Neural crest cell (in vitro differentiated cells): ENCODE data around the gene TBC1D19. TPM values are rescaled to one million over a fixed set of nuclear protein-coding genes. Genes with fewer than 3 reads are reported as not detected.

Source experiments
- DNase-seq: peaks from one replicate; pipeline ENCODE4 v3.0.0; 2021; ENCODE audit warnings: low read depth, mixed read lengths, low spot score
- H3K27ac Mint-ChIP-seq: one replicate; pipeline ENCODE4 v1.8.0; 2021; ENCODE audit warnings: mild to moderate bottlenecking, mixed read lengths; ENCODE audit not compliant: unreplicated experiment
- H3K27me3 Mint-ChIP-seq: 2 replicates; pipeline ENCODE4 v1.8.0; 2021; ENCODE audit warnings: low read depth, mild to moderate bottlenecking, mixed read lengths
- H3K36me3 Mint-ChIP-seq: 2 replicates; pipeline ENCODE4 v1.8.0; 2021; ENCODE audit warnings: low read depth, mild to moderate bottlenecking, mixed read lengths
- H3K4me1 Mint-ChIP-seq: 2 replicates; pipeline ENCODE4 v1.8.0; 2021; ENCODE audit warnings: mixed read lengths
- H3K4me3 Mint-ChIP-seq: one replicate; pipeline ENCODE4 v1.8.0; 2021; ENCODE audit warnings: mild to moderate bottlenecking, mixed read lengths
- H3K9me3 Mint-ChIP-seq: 2 replicates; pipeline ENCODE4 v1.8.0; 2021; ENCODE audit warnings: mixed read lengths
- CTCF ChIP-seq: fragments of 200-600 bp; sonication (generic); conservative IDR thresholded peaks from 2 replicates; pipeline ENCODE4 v1.5.0; 2021; ENCODE audit warnings: antibody characterized with exemption, mild to moderate bottlenecking
- total RNA-seq: library from RNA; stranded (reverse); gene quantifications from 2 replicates; pipeline ENCODE4 v1.2.1, GENCODE V29; 2021

TBC1D19 gene
- total RNA-seq, 1 donor from 2014 or later = 9.2 TPM

DNA sequence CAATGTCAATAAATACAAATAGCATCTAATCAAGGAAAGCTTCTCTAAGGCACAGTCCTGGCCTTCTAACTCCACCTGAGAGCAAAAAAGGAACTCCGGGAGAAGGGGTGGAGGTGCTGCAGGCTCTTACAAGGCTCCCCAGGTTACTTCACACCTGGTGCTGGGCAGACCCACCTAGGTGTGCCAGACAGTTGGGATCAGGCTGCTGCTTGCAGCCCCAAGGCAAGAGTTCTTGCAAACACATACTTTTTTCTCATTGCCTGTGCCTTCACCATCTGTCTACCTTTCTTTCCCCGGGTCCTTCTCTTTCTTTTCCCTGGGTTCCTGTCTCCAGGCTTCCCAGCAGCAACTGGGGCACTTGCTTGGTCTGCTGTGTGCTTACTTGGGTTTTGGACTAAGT, 195.3 kb downstream of the TBC1D19 start:
- H3K4me3 Mint-ChIP-seq = no peak overlapping the region

DNA sequence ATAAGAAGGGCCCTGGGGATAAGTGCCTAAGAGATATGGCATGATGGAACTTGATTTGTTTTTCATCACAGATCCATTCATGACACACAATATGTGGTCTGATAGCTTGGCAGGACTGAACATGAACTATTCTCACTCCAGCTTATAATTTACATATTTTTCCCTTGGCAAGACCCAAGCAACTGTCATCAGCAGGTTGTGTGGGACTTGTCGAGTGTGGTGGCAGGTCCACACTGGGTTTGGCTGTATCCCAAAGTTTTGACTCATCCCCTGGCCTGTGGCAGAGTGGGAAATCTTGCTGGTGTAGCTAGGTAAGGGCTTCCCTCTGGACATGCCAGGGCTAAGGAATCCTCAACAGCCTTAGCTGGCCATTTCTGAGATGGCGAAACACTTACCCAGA, 195.8 kb downstream of the TBC1D19 start:
- H3K27ac Mint-ChIP-seq = no peak overlapping the region
- no peaks in the 10 kb centered on the region for H3K4me1 Mint-ChIP-seq
- no peaks in the 10 kb centered on the region for H3K9me3 Mint-ChIP-seq
- H3K36me3 Mint-ChIP-seq = peaks cover 9% of the 10 kb centered on the region
- no peak overlapping the region for H3K4me3 Mint-ChIP-seq
- H3K27me3 Mint-ChIP-seq = no peaks in the 10 kb centered on the region
- TF ChIP-seq CTCF = no peak
- DNase-seq = no peak

More for the DNA sequence above, 195.3 kb downstream of the TBC1D19 start:
- no peak overlapping the region for H3K27ac Mint-ChIP-seq
- H3K4me1 Mint-ChIP-seq = no peaks in the 10 kb centered on the region
- peaks cover 2% of the 10 kb centered on the region for H3K9me3 Mint-ChIP-seq
- no peaks in the 10 kb centered on the region for H3K27me3 Mint-ChIP-seq
- no peak for DNase-seq
- TF ChIP-seq CTCF = no peak
- peaks cover 11% of the 10 kb centered on the region for H3K36me3 Mint-ChIP-seq

DNA sequence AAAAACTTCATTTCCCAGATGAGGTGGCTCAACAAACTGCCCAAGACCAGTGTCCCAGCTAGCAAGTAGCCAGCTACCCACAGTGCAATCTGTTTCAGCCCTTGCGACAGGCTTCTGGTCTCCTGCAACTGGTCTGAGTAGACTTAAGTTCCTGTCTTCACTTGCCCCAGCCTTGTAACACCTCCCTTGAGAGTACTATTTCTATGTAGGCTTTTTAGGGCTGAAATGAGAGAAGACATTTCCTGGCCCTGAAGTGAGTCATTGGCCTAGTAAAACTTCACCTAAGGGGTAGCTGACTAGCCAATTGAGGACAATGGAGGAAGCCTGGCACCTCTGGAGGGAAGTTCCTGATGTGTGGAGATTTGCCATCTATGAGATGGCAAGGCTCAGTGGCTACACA, 196.7 kb downstream of the TBC1D19 start:
- no peaks in the 10 kb centered on the region for H3K27me3 Mint-ChIP-seq
- peaks cover 3% of the 10 kb centered on the region for H3K9me3 Mint-ChIP-seq
- no peak for TF ChIP-seq CTCF
- no peak for DNase-seq
- H3K4me1 Mint-ChIP-seq = peaks cover 4% of the 10 kb centered on the region
- H3K27ac Mint-ChIP-seq = no peak overlapping the region
- peaks cover 13% of the 10 kb centered on the region for H3K36me3 Mint-ChIP-seq
- H3K4me3 Mint-ChIP-seq = no peak overlapping the region

GRCh38 chr4:26782168-26782829, 198.4 kb downstream of the TBC1D19 start:
- DNase-seq = no peak
- no peak overlapping the region for H3K4me3 Mint-ChIP-seq
- H3K4me1 Mint-ChIP-seq = peaks cover 18% of the 10 kb centered on the region
- H3K27me3 Mint-ChIP-seq = no peaks in the 10 kb centered on the region
- no peak for TF ChIP-seq CTCF
- peaks cover 13% of the 10 kb centered on the region for H3K36me3 Mint-ChIP-seq
- H3K27ac Mint-ChIP-seq = no peak overlapping the region
- peaks cover 6% of the 10 kb centered on the region for H3K9me3 Mint-ChIP-seq

DNA sequence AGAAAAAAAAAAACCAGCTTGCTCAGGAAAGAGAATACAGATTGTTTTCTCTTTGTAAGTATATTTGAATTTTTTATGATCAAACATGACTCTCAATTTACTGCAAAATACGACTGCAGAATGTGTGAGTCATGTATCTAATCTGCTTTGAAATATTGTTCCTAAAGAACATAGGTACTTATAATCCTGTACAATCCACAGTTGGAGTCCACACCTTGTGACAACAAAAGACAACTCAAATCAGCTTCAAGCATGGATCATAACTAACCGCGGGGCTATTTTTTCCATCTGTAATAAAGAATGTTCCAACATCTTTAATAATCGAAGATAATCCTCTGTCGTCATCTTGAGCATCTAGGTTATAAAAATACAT, 198.9 kb downstream of the TBC1D19 start:
- Mint-ChIP-seq H3K9me3 (peaks cover 6% of the 10 kb centered on the region), H3K36me3 (peaks cover 13% of the 10 kb centered on the region), H3K27me3 (no peaks in the 10 kb centered on the region), H3K4me1 (peaks cover 24% of the 10 kb centered on the region), H3K27ac (no peak overlapping the region), H3K4me3 (no peak overlapping the region)
- DNase-seq = no peak
- no peak for TF ChIP-seq CTCF
